ENCODE data around the gene BRD4. TPM values are rescaled to one million over a fixed set of nuclear protein-coding genes. Genes with fewer than 3 reads are reported as not detected.

The BRD4 gene
- total and polyA plus RNA-seq, 2 of the 13 experiments (the other 11 are each of a cell fraction or from before 2014, with no cell fraction given), result 10.5 to 11.4 TPM

- TF ChIP-seq ZNF574 (CRISPR knock-in tag; IDR thresholded peaks at IDR 0.05), result no peak
- TF ChIP-seq ZNF839 (CRISPR knock-in tag; IDR thresholded peaks at IDR 0.05; ENCODE audit: borderline replicate concordance), result no peak
- no peak for TF ChIP-seq ARID2 (CRISPR knock-in tag; IDR thresholded peaks at IDR 0.05; ENCODE audit: borderline replicate concordance)
- TF ChIP-seq FOXC1 (CRISPR knock-in tag; IDR thresholded peaks at IDR 0.05; ENCODE audit: borderline replicate concordance), result no peak
- no peak for TF ChIP-seq ZNF7 (CRISPR knock-in tag; IDR thresholded peaks at IDR 0.05)
- TF ChIP-seq MAFK (conservative IDR thresholded peaks at IDR 0.05 in 1 of 2, IDR thresholded peaks at IDR 0.05 in 1 of 2; ENCODE audit: low read length in 2 of 2), result peak; percentile 52 to 59
- no peak for TF ChIP-seq ARID5B (CRISPR knock-in tag; IDR thresholded peaks at IDR 0.05)
- no peak for TF ChIP-seq ZNF230 (CRISPR knock-in tag; IDR thresholded peaks at IDR 0.05)
Observed at GRCh38 chr19:15316498-15316897, 15.8 kb downstream of the BRD4 start (continued).
